Peyer's patch (tissue), 4 donors: Measurements from ENCODE around the gene LHFPL5. TPM values are rescaled to one million over a fixed set of nuclear protein-coding genes. Genes with fewer than 3 reads are reported as not detected.

ENCODE experiments used
- DNase-seq, 3 donors: peaks; one replicate each; pipeline ENCODE4 v3.0.0-alpha.2; 2017 to 2019
- H3K27ac ChIP-seq, 4 donors: fragments of 200-600 bp; sonication (generic); one replicate each; pipeline ENCODE4 v1.5.1; 2016 to 2019
- H3K27me3 ChIP-seq, 2 donors: fragments of 200-600 bp; sonication (generic); one replicate each; pipeline ENCODE4 v1.5.1; 2019
- H3K36me3 ChIP-seq, 3 donors: fragments of 200-600 bp; sonication (generic); one replicate each; pipeline ENCODE4 v1.5.1; 2016 to 2019
- H3K4me1 ChIP-seq, 4 donors: fragments of 200-600 bp; sonication (generic); one replicate each; pipeline ENCODE4 v1.5.1; 2016 to 2019
- H3K4me3 ChIP-seq, 4 donors: fragments of 200-600 bp; sonication (generic); 1 replicate in 3 of 4; 2 replicates in 1 of 4; pipeline ENCODE4 v1.5.1; 2016 to 2019; ENCODE audit warnings: mild to moderate bottlenecking in 1 of 4
- H3K9me3 ChIP-seq, 4 donors: fragments of 200-600 bp; sonication (generic); one replicate each; pipeline ENCODE4 v1.5.1; 2016 to 2019; ENCODE audit warnings: mild to moderate bottlenecking in 1 of 4
- POLR2A ChIP-seq, 2 donors: fragments of 450-650 bp; IDR thresholded peaks; one replicate each; pipeline ENCODE4 v1.5.1; 2017; ENCODE audit warnings: antibody characterized with exemption in 2 of 2, mild to moderate bottlenecking in 2 of 2, moderate library complexity in 2 of 2
- total RNA-seq, 4 donors: library from RNA; depleted of rRNA; stranded (reverse); fragments of >200 nt; gene quantifications; one replicate each; pipeline ENCODE4 v1.1.0, GENCODE V29; 2016
- TF ChIP-seq, protein P1 (sequence below), 6 experiments: fragments of 450-650 bp in 4 of 6; fragments of 200-600 bp in 2 of 6; sonication (generic) in 1 of 6; IDR thresholded peaks; one replicate each; pipeline ENCODE4 v1.5.1; 2017 to 2019; ENCODE audit warnings: antibody characterized with exemption in 6 of 6, mild to moderate bottlenecking in 3 of 6, moderate library complexity in 1 of 6

LHFPL5 gene
- total RNA-seq, result not detected

DNA sequence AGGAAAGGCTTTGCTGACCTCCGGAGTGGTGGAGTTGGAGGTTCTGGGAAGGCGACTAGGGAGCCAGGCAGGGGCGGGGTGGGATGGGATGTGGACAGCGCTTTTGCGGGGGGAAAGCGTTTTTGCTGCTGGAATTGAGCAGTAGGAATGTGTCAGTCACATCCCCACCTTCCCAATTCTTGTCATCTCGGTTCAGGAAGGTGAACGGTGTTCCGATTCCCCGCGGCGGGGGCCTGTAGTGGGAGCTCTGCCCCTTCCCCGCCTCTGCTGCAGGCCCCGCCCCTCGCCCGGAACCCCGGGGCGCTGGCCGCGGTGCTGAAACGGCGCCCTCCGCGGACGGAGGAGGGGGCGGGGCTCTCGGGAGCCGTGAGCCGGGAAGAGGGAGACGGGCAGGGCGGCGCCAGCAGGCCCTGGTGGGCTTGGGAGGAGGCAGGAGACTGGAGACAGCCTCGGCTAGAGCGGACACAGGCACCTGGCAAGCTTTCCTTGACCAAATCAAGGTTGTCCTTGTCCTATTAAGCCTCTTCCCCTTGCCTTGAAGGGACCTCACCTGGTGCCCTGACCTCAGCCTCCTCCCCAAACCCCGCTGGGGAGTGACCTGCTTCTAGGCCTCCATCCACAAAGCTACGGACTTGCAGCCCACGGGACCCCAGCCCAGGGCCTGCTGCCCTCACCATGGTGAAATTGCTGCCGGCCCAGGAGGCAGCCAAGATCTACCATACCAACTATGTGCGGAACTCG is at the start of gene LHFPL5:
TSS of gene LHFPL5 (plus strand) at position 357 of the 741 bp plus-strand sequence. CDS start at position 676, 319 bp downstream.
- no peak within 1 kb of the TSS for H3K27ac ChIP-seq
- H3K9me3 ChIP-seq, result no peaks in the 10 kb centered on the region
- H3K4me3 ChIP-seq, result peak within 1 kb of the TSS in 1 of 4 donors; percentile 6
- H3K27me3 ChIP-seq, result no peaks in the 10 kb centered on the region
- H3K36me3 ChIP-seq, result no peaks in the 10 kb centered on the region
- H3K4me1 ChIP-seq, result peaks cover 0 to 5% (median 1%) of the 10 kb centered on the region in 4 donors
- DNase-seq, result peak in 1 of 3 donors; percentile 67
- TF ChIP-seq POLR2A (IDR thresholded peaks at IDR 0.05), result no peak
- TF ChIP-seq, protein P1, sequence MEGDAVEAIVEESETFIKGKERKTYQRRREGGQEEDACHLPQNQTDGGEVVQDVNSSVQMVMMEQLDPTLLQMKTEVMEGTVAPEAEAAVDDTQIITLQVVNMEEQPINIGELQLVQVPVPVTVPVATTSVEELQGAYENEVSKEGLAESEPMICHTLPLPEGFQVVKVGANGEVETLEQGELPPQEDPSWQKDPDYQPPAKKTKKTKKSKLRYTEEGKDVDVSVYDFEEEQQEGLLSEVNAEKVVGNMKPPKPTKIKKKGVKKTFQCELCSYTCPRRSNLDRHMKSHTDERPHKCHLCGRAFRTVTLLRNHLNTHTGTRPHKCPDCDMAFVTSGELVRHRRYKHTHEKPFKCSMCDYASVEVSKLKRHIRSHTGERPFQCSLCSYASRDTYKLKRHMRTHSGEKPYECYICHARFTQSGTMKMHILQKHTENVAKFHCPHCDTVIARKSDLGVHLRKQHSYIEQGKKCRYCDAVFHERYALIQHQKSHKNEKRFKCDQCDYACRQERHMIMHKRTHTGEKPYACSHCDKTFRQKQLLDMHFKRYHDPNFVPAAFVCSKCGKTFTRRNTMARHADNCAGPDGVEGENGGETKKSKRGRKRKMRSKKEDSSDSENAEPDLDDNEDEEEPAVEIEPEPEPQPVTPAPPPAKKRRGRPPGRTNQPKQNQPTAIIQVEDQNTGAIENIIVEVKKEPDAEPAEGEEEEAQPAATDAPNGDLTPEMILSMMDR (IDR thresholded peaks at IDR 0.05), result no peak

DNA sequence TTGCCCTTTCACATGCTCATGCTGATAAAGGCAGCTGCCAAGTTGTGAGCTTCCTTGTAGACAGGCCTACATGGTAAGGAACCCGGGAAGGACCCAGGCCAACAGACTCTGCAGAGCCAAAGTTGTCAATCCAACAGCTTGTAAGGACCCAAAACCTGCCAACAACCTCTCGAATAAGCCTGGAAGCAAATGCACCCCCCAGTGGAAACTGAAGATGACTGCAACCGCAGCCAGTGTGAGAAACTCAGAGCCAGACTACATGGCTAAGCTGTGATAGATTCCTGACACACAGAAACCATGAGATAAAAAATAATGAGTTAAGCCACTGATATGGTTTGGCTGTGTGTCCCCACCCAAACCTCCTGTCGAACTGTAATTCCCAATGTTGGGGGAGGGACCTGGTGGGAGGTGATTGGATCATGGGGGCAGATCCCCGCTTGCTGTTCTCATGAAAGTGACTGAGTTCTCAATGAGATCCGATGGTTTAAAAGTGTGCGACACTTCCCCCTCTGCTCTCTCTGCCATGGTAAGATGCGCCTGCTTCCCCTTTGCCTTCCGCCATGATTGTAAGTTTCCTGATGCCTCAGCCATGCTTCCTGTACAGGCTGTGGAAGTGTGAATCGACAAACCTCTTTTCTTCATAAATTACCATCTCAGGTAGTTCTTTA is 47.6 kb upstream of the LHFPL5 start:
- no peak overlapping the region for H3K4me3 ChIP-seq
- no peaks in the 10 kb centered on the region for H3K9me3 ChIP-seq
- H3K36me3 ChIP-seq, result no peaks in the 10 kb centered on the region
- TF ChIP-seq, protein P1 (IDR thresholded peaks at IDR 0.05), result peak in 2 of 6 experiments; percentile 34 to 37
- TF ChIP-seq POLR2A (IDR thresholded peaks at IDR 0.05), result no peak
- no peak overlapping the region for H3K27ac ChIP-seq
- H3K27me3 ChIP-seq, result no peaks in the 10 kb centered on the region
- H3K4me1 ChIP-seq, result no peaks in the 10 kb centered on the region
- DNase-seq, result no peak

DNA sequence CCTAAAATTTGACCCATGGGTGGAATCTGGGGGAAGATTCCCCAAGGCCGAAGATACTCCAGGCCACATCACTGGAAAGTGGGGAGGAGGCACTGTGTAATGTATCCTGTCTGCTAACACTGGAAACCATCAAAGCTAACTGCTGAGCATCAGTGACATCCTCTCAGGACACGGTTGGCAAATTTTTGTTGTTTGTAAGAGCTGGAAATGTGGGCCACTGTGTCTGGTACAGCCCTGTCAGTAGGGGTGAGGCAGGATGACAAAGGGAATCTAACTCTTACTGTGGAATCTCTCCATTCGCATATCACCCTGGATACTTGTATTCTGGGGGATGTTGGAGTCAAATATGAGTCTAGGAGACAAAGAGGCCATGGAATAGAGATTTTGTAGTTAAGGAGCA is 45.7 kb upstream of the LHFPL5 start:
- no peaks in the 10 kb centered on the region for H3K27me3 ChIP-seq
- H3K4me1 ChIP-seq, result peaks cover 0 to 3% (median 0%) of the 10 kb centered on the region in 4 donors
- no peak for TF ChIP-seq POLR2A (IDR thresholded peaks at IDR 0.05)
- TF ChIP-seq, protein P1 (IDR thresholded peaks at IDR 0.05), result no peak

DNA sequence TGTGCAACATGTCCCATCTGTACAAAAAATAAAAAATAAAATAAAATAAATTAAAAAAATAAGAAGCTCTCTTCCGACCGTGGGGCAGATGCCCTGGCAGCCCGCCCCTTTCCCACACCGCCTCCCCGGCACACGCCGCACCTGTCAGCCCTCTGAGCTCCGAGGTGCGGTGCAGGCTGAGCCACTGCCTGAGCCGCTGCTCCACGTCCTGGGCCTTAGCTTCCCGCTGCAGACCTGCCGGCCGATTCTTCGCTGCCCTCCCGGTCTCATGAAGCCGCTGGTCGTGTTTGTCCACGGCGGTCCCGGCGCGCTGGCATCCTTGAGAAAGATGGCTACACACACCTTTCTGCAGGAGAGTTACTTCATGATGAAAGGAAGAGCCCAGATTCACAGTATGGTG is 39.4 kb upstream of the LHFPL5 start:
- H3K4me3 ChIP-seq, result no peak overlapping the region
- no peak for DNase-seq
- H3K9me3 ChIP-seq, result no peaks in the 10 kb centered on the region
- peaks cover 0 to 5% (median 0%) of the 10 kb centered on the region in 4 donors for H3K4me1 ChIP-seq
- no peaks in the 10 kb centered on the region for H3K36me3 ChIP-seq
- no peak overlapping the region for H3K27ac ChIP-seq
- H3K27me3 ChIP-seq, result no peaks in the 10 kb centered on the region
- TF ChIP-seq, protein P1 (IDR thresholded peaks at IDR 0.05), result no peak
- TF ChIP-seq POLR2A (IDR thresholded peaks at IDR 0.05), result no peak

More for the DNA sequence above, 45.7 kb upstream of the LHFPL5 start:
- H3K27ac ChIP-seq, result no peak overlapping the region
- H3K9me3 ChIP-seq, result no peaks in the 10 kb centered on the region
- H3K36me3 ChIP-seq, result no peaks in the 10 kb centered on the region
- H3K4me3 ChIP-seq, result no peak overlapping the region
- no peak for DNase-seq

DNA sequence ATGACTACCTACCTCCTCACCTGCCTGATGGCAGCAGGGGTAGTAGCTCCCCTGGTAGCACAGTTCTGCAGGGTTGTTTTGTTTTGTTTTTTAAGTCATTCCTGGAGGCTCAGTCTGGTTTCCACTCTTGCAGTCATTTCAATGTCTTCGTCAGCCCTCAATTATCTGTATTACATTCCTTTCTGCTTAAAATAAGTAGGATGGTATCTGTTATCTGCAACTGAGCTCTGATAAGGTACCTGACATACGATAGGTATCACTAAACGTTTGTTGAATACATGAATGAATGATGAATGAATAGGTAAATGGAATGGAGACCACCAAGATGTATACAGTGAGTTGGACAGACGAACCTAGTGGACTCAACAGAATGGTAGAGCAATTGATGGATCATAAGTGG is 35.9 kb upstream of the LHFPL5 start:
- no peaks in the 10 kb centered on the region for H3K9me3 ChIP-seq
- no peak overlapping the region for H3K27ac ChIP-seq
- H3K4me3 ChIP-seq, result no peak overlapping the region
- no peak for DNase-seq
- no peaks in the 10 kb centered on the region for H3K27me3 ChIP-seq
- peaks cover 0 to 4% (median 0%) of the 10 kb centered on the region in 4 donors for H3K4me1 ChIP-seq
- no peak for TF ChIP-seq POLR2A (IDR thresholded peaks at IDR 0.05)
- TF ChIP-seq, protein P1 (IDR thresholded peaks at IDR 0.05), result no peak
- no peaks in the 10 kb centered on the region for H3K36me3 ChIP-seq
